Gastroesophageal sphincter (tissue), 4 donors: Measurements from ENCODE around the gene TARS3. TPM values are rescaled to one million over a fixed set of nuclear protein-coding genes. Genes with fewer than 3 reads are reported as not detected.

Experiments
- ATAC-seq: fragments of 150-250 bp; one replicate; pipeline ENCODE4 v1.9.1; 2016; ENCODE audit warnings: mild to moderate bottlenecking, moderate library complexity
- H3K27ac ChIP-seq, 4 donors: fragments of 200-600 bp; sonication (generic) in 3 of 4; 1 replicate in 3 of 4; 2 replicates in 1 of 4; pipeline ENCODE4 v1.5.1; 2016 to 2019
- H3K27me3 ChIP-seq: fragments of 200-600 bp; sonication (generic); one replicate; pipeline ENCODE4 v1.5.1; 2019
- H3K36me3 ChIP-seq, 2 donors: fragments of 200-600 bp; sonication (generic); one replicate each; pipeline ENCODE4 v1.5.1; 2019; ENCODE audit warnings: control low read depth in 1 of 2
- H3K4me1 ChIP-seq, 3 donors: fragments of 200-600 bp; sonication (generic); 1 replicate in 2 of 3; 2 replicates in 1 of 3; pipeline ENCODE4 v1.5.1; 2016 to 2019; ENCODE audit warnings: control low read depth in 2 of 3
- H3K4me3 ChIP-seq, 2 donors: fragments of 200-600 bp; sonication (generic); one replicate each; pipeline ENCODE4 v1.5.1; 2019; ENCODE audit warnings: mild to moderate bottlenecking in 1 of 2, moderate library complexity in 1 of 2
- H3K9me3 ChIP-seq, 3 donors: fragments of 200-600 bp; sonication (generic); one replicate each; pipeline ENCODE4 v1.5.1; 2017 to 2019; ENCODE audit warnings: control low read depth in 2 of 3
- CTCF ChIP-seq, 4 experiments: fragments of 200-600 bp in 2 of 4; fragments of 450-650 bp in 2 of 4; sonication (generic) in 1 of 4; IDR thresholded peaks; one replicate each; pipeline ENCODE4 v1.5.1; 2017 to 2019; ENCODE audit warnings: antibody characterized with exemption in 4 of 4, mild to moderate bottlenecking in 2 of 4, moderate library complexity in 2 of 4
- EP300 ChIP-seq: sonication (generic); formaldehyde crosslinking; IDR thresholded peaks from one replicate; pipeline ENCODE4 v1.6.1; 2017; ENCODE audit warnings: antibody characterized with exemption, mild to moderate bottlenecking
- POLR2A ChIP-seq, 2 donors: fragments of 450-650 bp; IDR thresholded peaks; one replicate each; pipeline ENCODE4 v1.6.1; 2017; ENCODE audit warnings: antibody characterized with exemption in 2 of 2, mild to moderate bottlenecking in 2 of 2, moderate library complexity in 1 of 2
- POLR2AphosphoS5 ChIP-seq: sonication (generic); formaldehyde crosslinking; IDR thresholded peaks from one replicate; pipeline ENCODE4 v1.6.1; 2017; ENCODE audit warnings: antibody characterized with exemption
- WGBS, 2 donors: methylation state at CpG; one replicate each; pipeline ENCODE4 v1.1.5; 2018; ENCODE audit warnings: low coverage in 1 of 2; 5-methylcytosine and 5-hydroxymethylcytosine counted together
- total RNA-seq, 4 donors: library from RNA; depleted of rRNA; stranded (reverse); fragments of >200 nt; gene quantifications; one replicate each; pipeline ENCODE4 v1.1.0, GENCODE V29; 2016

Gene TARS3
- total RNA-seq, 4 donors from 2014 or later, result 19.2 to 49.0 (median 26.7) TPM

GRCh38 chr15:101615414-101615985, 108.8 kb downstream of the TARS3 start:
- no peaks in the 10 kb centered on the region for H3K36me3 ChIP-seq
- TF ChIP-seq EP300 (no peak), POLR2A (IDR thresholded peaks at IDR 0.05) (no peak), CTCF (IDR thresholded peaks at IDR 0.05) (no peak), POLR2AphosphoS5 (no peak)
- no peaks in the 10 kb centered on the region for H3K27me3 ChIP-seq
- no peak overlapping the region for H3K4me3 ChIP-seq
- H3K9me3 ChIP-seq, result no peaks in the 10 kb centered on the region
- ATAC-seq, result peak; percentile 29
- H3K27ac ChIP-seq, result peak overlapping the region in 2 of 4 donors; percentile 59 to 65
- peaks cover 0 to 55% (median 14%) of the 10 kb centered on the region in 3 donors for H3K4me1 ChIP-seq
- WGBS, 2 donors, result 32 to 67% methylated on average over 1 to 7 of the region's 15 CpGs

GRCh38 chr15:101614761-101615160, 109.5 kb downstream of the TARS3 start:
- Histone ChIP-seq H3K27me3 (no peaks in the 10 kb centered on the region), H3K4me3 (no peak overlapping the region), H3K27ac (peak overlapping the region in 2 of 4 donors; percentile 65 to 72), H3K4me1 (peaks cover 0 to 49% (median 14%) of the 10 kb centered on the region in 3 donors), H3K36me3 (no peaks in the 10 kb centered on the region), H3K9me3 (no peaks in the 10 kb centered on the region)
- no peak for TF ChIP-seq POLR2AphosphoS5
- TF ChIP-seq CTCF (IDR thresholded peaks at IDR 0.05), result no peak
- no peak for TF ChIP-seq EP300
- no peak for ATAC-seq
- whole genome bisulfite sequencing, 2 donors, result 75 to 78% methylated on average over 1 to 4 of the region's 11 CpGs

GRCh38 chr15:101614001-101614585, 110.2 kb downstream of the TARS3 start:
- Histone ChIP-seq H3K4me3 (no peak overlapping the region), H3K36me3 (no peaks in the 10 kb centered on the region), H3K27ac (peak overlapping the region in 3 of 4 donors; percentile 44 to 72 (median 65)), H3K27me3 (no peaks in the 10 kb centered on the region), H3K9me3 (no peaks in the 10 kb centered on the region), H3K4me1 (peaks cover 0 to 49% (median 14%) of the 10 kb centered on the region in 3 donors)
- TF ChIP-seq POLR2A (IDR thresholded peaks at IDR 0.05), result no peak
- TF ChIP-seq POLR2AphosphoS5, result no peak
- no peak for TF ChIP-seq EP300
- TF ChIP-seq CTCF (IDR thresholded peaks at IDR 0.05), result no peak
- WGBS, 2 donors, result 78 to 85% methylated on average over 4 to 11 of the region's 14 CpGs
- no peak for ATAC-seq

- H3K36me3 ChIP-seq, result no peaks in the 10 kb centered on the region
- 36 to 69% methylated on average over 5 of the region's 20 CpGs for WGBS, 2 donors
- peak overlapping the region in 3 of 4 donors; percentile 54 to 72 (median 65) for H3K27ac ChIP-seq
- no peak for TF ChIP-seq EP300
- TF ChIP-seq POLR2AphosphoS5, result peak; percentile 51
- TF ChIP-seq POLR2A (IDR thresholded peaks at IDR 0.05), result no peak
- no peak for TF ChIP-seq CTCF (IDR thresholded peaks at IDR 0.05)
- no peak overlapping the region for H3K4me3 ChIP-seq
- H3K9me3 ChIP-seq, result no peaks in the 10 kb centered on the region
- peak; percentile 34 for ATAC-seq
- H3K27me3 ChIP-seq, result no peaks in the 10 kb centered on the region
- peaks cover 0 to 49% (median 14%) of the 10 kb centered on the region in 3 donors for H3K4me1 ChIP-seq
Observed at GRCh38 chr15:101613130-101614000, 110.9 kb downstream of the TARS3 start.
